MV-4-11 (cell line): Measurements from ENCODE around the gene TSNAXIP1.

Experiments
- DNase-seq: peaks from one replicate; lab custom pipeline; 2025; lab: John Stamatoyannopoulos, UW

Gene TSNAXIP1

GRCh38 chr16:67783353-67783725 lies 23.4 kb upstream of the TSNAXIP1 start:
- no peak for DNase-seq

GRCh38 chr16:67786491-67786890 lies 20.2 kb upstream of the TSNAXIP1 start:
- no peak for DNase-seq

- peak; percentile 25 for DNase-seq
Measured at GRCh38 chr16:67790071-67790470, 16.6 kb upstream of the TSNAXIP1 start.

DNA sequence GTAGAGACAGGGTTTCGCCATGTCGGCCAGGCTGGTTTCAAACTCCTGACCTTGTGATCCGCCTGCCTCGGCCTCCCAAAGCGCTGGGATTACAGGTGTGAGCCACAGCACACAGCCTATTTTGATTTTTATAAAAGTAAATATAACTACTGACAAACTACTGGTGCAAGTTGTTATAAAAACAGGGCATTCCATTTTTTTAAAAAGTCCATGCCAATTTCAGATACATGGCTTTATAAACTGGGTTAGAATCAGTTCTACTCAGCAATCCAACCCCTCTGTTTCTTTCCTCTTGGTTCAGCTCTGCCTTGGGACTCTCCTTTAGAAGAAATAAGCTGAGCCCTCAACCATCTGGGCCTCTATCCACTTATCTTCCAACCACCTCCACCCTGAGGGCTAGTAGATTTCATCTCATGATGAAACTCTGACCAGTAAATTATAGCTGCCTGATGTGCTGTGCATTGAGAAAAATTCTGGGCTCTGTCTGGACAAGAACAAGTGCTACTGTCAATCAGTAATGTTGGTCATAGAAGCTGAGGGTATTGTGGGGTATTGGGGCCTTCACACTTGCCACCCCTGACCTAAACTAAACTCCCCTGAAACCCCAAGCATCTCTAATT lies 10.5 kb upstream of the TSNAXIP1 start:
- no peak for DNase-seq

DNA sequence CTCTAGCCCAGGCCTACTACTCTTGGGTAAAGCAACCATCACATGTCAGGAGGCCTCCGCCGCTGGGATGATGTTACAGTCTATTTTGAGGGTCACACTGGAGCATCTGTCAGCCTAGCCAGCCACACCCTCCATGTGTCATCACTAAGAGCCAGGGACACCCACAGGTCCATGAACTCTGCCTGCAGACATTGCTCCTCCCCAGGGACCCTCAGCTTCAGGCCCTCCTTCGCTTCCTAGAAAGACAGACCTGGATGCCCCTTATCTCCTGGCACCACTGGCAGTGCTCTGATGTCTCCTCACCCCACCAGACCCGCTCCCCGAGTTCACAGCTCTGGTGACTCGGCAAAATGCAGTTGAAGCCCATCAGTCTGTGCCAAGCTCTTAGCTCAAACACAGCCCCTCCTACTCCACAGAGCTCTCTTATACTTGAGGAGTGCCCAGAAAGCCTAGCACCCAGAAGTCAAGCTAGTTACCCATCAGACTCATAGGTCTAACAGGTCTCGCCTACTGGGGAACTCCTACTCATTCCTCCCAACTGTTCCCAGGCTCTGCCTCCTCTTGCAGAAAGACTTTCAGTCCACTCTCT lies 6.3 kb upstream of the TSNAXIP1 start:
- DNase-seq, result peak; percentile 8

- no peak for DNase-seq
Measured at GRCh38 chr16:67801241-67801640, 5.4 kb upstream of the TSNAXIP1 start.

DNA sequence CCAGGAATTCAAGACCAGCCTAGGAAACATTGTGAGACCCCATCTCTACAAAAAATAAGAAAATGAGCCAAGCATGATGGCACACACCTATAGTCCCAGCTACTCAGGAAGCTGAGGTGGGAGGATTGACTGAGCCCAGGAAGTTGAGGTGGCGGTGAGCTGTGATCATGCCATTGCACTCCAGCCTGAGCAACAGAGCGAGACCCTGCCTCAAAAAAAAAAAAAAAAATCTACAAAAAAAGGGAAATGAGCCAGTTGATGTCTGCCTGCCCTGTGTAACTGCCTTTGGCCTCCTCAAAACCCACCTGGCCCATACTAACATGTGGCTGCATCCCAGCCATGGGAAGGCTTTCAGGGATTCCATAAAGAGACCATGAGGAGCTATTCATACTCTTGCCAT lies 4.8 kb upstream of the TSNAXIP1 start:
- no peak for DNase-seq

GRCh38 chr16:67803894-67804293 lies 2.8 kb upstream of the TSNAXIP1 start:
- DNase-seq, result peak; percentile 56

- no peak for DNase-seq
Measured at GRCh38 chr16:67804853-67805542, 1.7 kb upstream of the TSNAXIP1 start.

DNA sequence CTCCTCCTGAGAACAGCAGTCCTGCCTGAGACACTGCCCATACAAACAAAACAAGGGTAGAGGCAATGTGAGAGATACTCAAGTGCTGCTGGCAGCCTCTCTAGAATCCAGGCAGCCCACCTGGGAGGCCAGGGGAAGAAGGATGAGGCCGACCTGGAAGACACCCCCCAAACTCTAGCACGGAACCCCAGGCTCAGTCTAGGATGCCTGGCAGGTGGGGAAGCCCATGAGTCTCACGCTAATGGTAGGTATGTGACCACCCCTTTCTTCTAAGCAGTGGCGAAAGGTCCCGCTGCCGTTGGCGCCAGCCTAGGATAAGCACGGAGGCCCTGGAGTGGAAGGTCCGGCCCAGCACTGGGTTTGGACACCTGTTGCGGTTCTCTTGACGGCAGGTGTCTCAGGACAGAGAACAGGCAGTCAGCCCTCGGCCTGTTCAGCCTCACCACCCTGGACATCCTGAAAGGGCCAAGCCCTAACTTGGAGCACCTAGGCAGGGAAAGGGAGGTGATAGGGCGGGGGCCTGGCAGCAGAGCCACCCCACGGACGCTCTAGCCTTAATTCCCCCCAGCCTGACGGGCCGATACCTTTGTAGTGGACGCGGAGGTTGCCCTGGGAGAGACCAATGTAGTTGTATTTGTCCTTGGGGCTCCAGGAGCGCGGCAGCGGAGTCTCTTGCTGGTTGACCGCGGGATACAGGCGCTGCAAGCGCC lies 816 bp upstream of the TSNAXIP1 start:
- no peak for DNase-seq

GRCh38 chr16:67807148-67807682 lies 526 bp downstream of the TSNAXIP1 start:
- DNase-seq, result no peak

GRCh38 chr16:67811899-67812298 lies 5.2 kb downstream of the TSNAXIP1 start:
- DNase-seq, result no peak

GRCh38 chr16:67814567-67814966 lies 7.9 kb downstream of the TSNAXIP1 start:
- no peak for DNase-seq

GRCh38 chr16:67820608-67821259 lies 14.0 kb downstream of the TSNAXIP1 start:
- no peak for DNase-seq

GRCh38 chr16:67822511-67822910 lies 15.8 kb downstream of the TSNAXIP1 start:
- DNase-seq, result no peak

DNA sequence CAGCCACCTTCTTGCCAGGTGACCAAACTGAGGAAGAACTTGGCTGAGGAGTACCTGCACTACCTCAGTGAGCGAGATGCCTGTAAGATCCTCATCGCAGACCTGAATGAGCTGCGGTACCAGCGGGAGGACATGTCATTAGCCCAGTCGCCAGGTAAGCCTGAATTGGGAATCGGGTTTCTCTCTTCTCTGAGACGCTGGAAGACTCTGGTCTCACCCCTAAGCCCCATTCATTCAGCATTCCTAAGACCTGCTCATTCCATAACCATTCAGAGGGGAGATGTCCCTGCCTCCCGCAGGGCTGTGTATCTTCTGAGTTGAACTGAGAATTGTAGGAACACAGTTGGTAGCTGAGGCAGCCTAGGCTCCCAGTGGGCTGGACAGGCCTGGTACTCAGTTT lies 18.4 kb downstream of the TSNAXIP1 start:
- DNase-seq, result no peak

DNA sequence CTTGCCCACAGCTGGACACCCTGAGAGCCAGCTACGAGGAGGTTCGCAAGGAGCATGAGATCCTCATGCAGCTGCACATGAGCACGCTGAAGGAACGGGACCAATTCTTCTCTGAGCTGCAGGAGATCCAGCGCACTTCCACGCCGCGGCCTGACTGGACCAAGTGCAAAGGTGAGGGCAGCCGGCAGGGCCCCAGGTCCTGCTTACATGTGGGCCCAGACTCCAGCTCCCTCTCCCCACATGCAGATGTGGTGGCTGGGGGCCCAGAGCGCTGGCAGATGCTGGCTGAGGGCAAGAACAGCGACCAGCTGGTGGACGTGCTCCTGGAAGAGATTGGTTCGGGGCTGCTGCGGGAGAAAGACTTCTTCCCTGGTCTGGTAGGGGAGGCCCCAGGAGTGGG lies 19.2 kb downstream of the TSNAXIP1 start:
- DNase-seq, result no peak

- DNase-seq, result no peak
Measured at GRCh38 chr16:67828651-67829050, 22.0 kb downstream of the TSNAXIP1 start.

- DNase-seq, result no peak
Measured at GRCh38 chr16:67833030-67833414, 26.3 kb downstream of the TSNAXIP1 start.

- DNase-seq, result peak; percentile 86
Measured at GRCh38 chr16:67833415-67834241, 26.9 kb downstream of the TSNAXIP1 start.

DNA sequence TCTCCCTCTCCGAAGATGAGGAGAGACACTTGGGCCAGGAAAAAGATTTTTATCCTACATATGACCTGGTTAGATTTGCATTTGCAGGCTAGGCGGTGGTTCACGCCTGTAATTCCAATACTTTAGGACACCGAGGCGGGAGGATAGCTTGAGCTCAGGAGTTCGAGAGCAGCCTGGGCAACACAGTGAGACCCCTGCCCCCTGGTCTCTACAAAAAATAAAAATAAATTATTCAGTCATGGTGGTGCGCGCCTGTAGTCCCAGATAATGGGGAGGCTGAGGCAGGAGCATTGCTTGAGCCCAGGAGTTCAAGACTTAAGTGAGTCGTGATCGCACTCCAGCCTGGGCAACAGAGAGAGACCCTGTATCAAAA lies 27.5 kb downstream of the TSNAXIP1 start:
- no peak for DNase-seq
